Glutamatergic neuron (in vitro differentiated cells): ENCODE results near the gene PHF13. TPM values are rescaled to one million over a fixed set of nuclear protein-coding genes. Genes with fewer than 3 reads are reported as not detected.
"Not testable (repeated sequence)": the region's sequence is repeated elsewhere in the genome, so short reads cannot be mapped to it uniquely, and the experiment has no call there.

Source experiments
- DNase-seq: peaks from one replicate; pipeline ENCODE4 v3.0.0; 2022
- H3K27ac Mint-ChIP-seq: one replicate; pipeline ENCODE4 v1.8.0; 2020; ENCODE audit warnings: mild to moderate bottlenecking, mixed read lengths, inconsistent platforms; ENCODE audit not compliant: unreplicated experiment
- H3K27me3 Mint-ChIP-seq: one replicate; pipeline ENCODE4 v1.8.0; 2020; ENCODE audit warnings: mild to moderate bottlenecking, moderate library complexity, mixed read lengths, inconsistent platforms; ENCODE audit not compliant: unreplicated experiment
- H3K36me3 Mint-ChIP-seq: one replicate; pipeline ENCODE4 v1.8.0; 2020; ENCODE audit warnings: mild to moderate bottlenecking, mixed read lengths, inconsistent platforms; ENCODE audit not compliant: unreplicated experiment
- H3K4me1 Mint-ChIP-seq: one replicate; pipeline ENCODE4 v1.8.0; 2020; ENCODE audit warnings: mild to moderate bottlenecking, low read depth, mixed read lengths, inconsistent platforms; ENCODE audit not compliant: unreplicated experiment
- H3K4me3 Mint-ChIP-seq: one replicate; pipeline ENCODE4 v1.8.0; 2020; ENCODE audit warnings: mild to moderate bottlenecking, mixed read lengths, inconsistent platforms; ENCODE audit not compliant: unreplicated experiment
- H3K9me3 Mint-ChIP-seq: one replicate; pipeline ENCODE4 v1.8.0; 2020; ENCODE audit warnings: mild to moderate bottlenecking, moderate library complexity, mixed read lengths, inconsistent platforms; ENCODE audit not compliant: unreplicated experiment
- CTCF ChIP-seq: fragments of 200-600 bp; sonication (generic); IDR thresholded peaks from one replicate; pipeline ENCODE4 v1.5.0; 2021; ENCODE audit not compliant: partially characterized antibody, unreplicated experiment
- total RNA-seq: library from RNA; stranded (reverse); fragmentation: NEBNext Ultra II Directional; extraction: Animal tissue kit (Norgen Biotek cat#: 25700); gene quantifications from one replicate; pipeline ENCODE4 v1.2.1, GENCODE V29; 2021; ENCODE audit not compliant: unreplicated experiment

The PHF13 gene
- total RNA-seq, 1 donor from 2014 or later: 13.2 TPM

DNA sequence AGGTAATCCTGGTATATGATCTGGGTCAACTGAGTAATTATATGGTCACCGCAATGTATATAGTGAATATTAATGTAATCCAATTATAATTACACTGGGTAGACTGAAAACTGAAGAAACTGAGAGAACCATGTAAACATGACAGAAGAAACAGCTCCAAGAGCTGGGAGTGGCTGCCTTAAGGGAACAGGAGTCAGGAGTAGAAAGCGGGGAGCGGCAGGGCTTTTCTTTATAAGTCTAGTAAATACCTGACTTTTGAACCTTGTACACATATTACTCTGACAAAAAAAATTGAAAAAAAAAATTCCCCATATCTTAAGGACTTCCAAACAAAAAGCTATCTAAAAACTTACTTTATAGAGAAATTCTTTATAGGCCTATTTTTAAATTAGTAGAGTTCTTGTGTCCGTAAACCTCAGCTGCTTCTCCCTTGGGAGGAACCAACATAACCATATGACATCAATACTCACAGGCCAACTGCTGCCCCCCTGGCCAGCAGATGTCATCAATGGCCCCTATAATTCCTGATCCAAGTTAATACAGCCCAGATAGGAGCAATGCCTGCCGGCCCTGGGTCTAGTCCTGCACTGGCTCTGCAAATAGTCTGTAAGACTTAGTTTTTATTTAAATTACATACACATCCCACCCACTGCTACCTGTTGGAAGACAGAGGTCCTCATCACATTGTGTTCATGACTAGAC, 45.0 kb downstream of the PHF13 start:
- Mint-ChIP-seq H3K4me1 (peaks cover 30% of the 10 kb centered on the region), H3K27ac (peak overlapping the region; percentile 81), H3K27me3 (peaks cover 4% of the 10 kb centered on the region), H3K36me3 (no peaks in the 10 kb centered on the region), H3K9me3 (peaks cover 8% of the 10 kb centered on the region), H3K4me3 (peak overlapping the region; percentile 68)
- DNase-seq: no peak
- no peak for TF ChIP-seq CTCF

- Mint-ChIP-seq H3K27ac (no peak overlapping the region), H3K9me3 (peaks cover 8% of the 10 kb centered on the region), H3K4me1 (peaks cover 36% of the 10 kb centered on the region), H3K36me3 (no peaks in the 10 kb centered on the region), H3K27me3 (peaks cover 4% of the 10 kb centered on the region), H3K4me3 (no peak overlapping the region)
- DNase-seq: no peak
- no peak for TF ChIP-seq CTCF
These were observed 47.0 kb downstream of the PHF13 start for GRCh38 chr1:6660415-6661049.

DNA sequence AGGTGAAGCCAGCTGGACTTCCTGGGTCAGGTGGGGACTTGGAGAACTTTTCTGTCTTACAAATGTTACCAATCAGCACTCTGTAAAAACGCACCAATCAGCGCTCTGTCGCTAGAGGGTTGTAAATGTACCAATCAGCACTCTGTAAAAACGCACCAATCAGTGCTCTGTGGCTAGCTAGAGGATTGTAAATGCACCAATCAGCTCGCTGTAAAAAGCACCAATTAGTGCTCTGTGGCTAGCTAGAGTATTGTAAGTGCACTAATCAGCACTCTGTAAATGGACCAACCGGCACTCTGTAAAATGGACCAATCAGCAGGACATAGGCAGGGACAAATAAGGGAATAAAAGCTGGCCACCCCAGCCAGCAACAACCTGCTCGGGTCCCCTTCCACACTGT, 48.9 kb downstream of the PHF13 start:
- H3K4me1 Mint-ChIP-seq: peaks cover 37% of the 10 kb centered on the region
- H3K4me3 Mint-ChIP-seq, H3K36me3 Mint-ChIP-seq, DNase-seq, H3K27ac Mint-ChIP-seq, H3K27me3 Mint-ChIP-seq, H3K9me3 Mint-ChIP-seq: not testable (repeated sequence)

DNA sequence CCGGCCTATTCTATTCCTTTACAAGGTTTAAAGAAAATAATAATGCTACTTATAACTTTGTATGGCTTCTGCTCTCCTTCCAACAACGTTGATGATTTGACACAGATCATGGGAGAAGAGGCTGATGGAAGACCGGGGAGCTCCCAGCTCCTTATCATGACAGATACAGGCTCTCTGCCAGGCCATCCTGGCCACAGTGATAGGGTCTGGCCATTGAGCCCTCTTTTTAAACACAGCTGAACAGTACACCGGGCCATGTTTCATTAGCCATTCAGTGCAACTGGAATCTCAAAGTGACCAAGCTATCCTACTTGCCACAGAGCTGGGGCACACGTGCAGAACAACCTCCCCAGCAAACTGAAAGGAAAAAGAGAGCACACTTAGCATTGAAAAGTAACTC, 53.2 kb downstream of the PHF13 start:
- H3K4me3 Mint-ChIP-seq: no peak overlapping the region
- H3K9me3 Mint-ChIP-seq: no peaks in the 10 kb centered on the region
- H3K4me1 Mint-ChIP-seq: peaks cover 16% of the 10 kb centered on the region
- H3K27me3 Mint-ChIP-seq: no peaks in the 10 kb centered on the region
- no peak for DNase-seq
- peaks cover 4% of the 10 kb centered on the region for H3K36me3 Mint-ChIP-seq
- no peak for TF ChIP-seq CTCF
- no peak overlapping the region for H3K27ac Mint-ChIP-seq

- TF ChIP-seq CTCF: no peak
- Mint-ChIP-seq H3K27me3 (no peaks in the 10 kb centered on the region), H3K36me3 (peaks cover 4% of the 10 kb centered on the region), H3K9me3 (no peaks in the 10 kb centered on the region), H3K27ac (no peak overlapping the region), H3K4me3 (no peak overlapping the region), H3K4me1 (peaks cover 16% of the 10 kb centered on the region)
- DNase-seq: no peak
These were observed 53.6 kb downstream of the PHF13 start for GRCh38 chr1:6667139-6667538.
